NCI-H2227 treated with DMSO at 0.1 percent for 48 hours (cell line): ENCODE measurements around the gene WDR13.
"Not testable (repeated sequence)": the region's sequence is repeated elsewhere in the genome, so short reads cannot be mapped to it uniquely, and the experiment has no call there.

Experiments
- DNase-seq: peaks from one replicate; lab custom pipeline; 2025; lab: John Stamatoyannopoulos, UW

WDR13 gene

GRCh38 chrX:48597353-48598264 lies at the start of gene WDR13:
Gene WDR13, plus strand, starts transcription at chrX:48597492. Its CDS starts 505 bp downstream, at chrX:48597997.
- DNase-seq, result peak; percentile 98

DNA sequence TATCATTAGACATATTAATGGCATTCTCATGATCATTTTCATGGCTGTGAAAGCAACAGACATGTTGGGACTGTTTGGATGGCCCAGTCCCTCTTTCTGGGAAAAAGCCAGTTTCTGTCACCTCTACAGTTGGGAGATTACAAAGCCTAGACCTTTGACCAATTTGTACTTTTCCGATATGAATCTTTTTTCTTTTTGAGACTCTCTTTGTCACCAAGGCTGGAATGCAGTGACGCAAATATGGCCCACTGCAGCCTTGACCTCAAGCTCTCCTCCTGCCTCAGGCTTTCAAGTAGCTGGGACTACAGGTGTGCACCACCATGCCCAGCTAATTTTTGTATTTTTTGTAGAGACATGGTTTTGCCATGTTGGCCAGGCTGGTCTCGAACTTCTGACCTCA lies 48.4 kb upstream of the WDR13 start:
- no peak for DNase-seq

DNA sequence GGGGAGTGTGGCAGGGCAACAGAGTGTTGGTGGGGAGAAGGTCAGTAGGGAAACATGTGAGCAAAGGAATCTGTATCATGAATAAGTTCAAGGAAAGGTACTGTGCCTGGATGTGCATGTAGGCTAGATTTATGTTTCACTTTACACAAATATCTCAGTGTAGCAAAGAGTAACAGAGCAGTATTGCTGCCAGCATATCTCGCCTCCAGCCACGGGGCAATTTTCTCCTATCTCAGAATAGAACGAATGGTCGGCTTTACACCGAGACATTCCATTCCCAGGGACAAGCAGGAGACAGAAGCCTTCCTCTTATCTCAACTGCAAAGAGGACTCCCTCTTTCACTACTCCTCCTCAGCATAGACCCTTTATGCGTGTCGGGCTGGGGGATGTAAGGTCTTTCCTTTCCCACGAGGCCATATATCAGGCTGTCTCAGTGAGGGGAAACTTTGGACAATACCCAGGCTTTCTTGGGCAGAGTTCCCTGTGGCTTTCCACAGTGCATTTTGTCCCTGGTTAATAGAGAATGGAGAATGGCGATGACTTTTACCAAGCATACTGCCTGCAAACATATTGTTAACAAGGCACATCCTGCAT lies 41.5 kb upstream of the WDR13 start:
- not testable (repeated sequence) for DNase-seq

DNA sequence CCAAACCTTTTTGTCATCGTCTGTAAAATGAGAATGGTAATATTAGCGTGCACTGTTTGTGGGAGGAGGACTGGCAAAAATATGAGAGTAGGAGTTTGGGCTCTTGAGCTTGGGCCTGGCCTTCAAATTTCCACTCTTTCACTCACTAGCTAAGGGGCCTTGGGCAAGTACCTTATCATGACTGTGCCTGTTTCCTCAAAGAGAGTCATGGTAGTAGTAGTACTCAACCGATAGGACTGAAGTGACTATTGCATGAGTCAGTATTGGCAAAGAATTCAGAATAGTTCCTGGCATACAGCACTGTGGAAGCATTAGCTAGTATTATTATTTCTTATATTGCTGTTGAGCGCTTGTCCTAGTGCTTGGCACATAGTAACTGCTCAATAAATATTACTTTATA lies 39.0 kb upstream of the WDR13 start:
- DNase-seq, result no peak

DNA sequence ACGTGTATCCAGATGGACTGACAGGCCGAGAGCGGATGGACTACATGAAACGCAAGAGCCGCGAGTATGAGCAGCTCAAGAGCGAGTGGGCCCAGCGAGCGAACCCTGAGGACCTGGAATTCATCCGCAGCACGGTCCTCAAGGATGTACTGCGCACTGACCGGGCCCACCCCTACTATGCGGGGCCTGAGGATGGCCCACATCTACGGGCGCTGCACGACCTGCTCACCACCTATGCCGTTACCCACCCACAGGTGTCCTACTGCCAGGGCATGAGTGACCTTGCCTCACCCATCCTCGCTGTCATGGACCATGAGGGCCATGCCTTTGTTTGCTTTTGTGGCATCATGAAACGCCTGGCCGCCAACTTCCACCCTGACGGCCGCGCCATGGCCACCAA lies 37.7 kb upstream of the WDR13 start:
- DNase-seq, result no peak

- DNase-seq, result no peak
Measured at GRCh38 chrX:48560056-48560455, 37.2 kb upstream of the WDR13 start.

GRCh38 chrX:48560681-48561080 lies 36.6 kb upstream of the WDR13 start:
- DNase-seq, result no peak

DNA sequence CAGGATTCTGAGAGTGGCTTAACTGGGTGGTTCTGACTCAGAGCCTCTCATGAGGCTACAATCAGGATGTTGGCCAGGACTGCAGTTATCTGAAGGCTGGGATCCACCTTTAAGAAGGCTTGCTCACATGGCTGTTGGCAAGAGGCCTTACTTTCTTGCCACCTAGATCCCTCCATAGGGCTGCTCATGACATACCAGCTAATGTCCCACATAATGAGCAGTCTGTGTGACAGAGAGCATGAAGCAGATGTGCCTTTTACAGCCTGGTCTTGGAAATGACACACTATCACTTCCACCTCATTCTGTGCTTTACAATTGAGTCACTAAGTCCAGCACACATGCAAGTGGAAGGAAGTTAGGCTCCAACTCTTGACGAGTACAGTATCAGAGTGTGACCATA lies 27.3 kb upstream of the WDR13 start:
- no peak for DNase-seq

DNA sequence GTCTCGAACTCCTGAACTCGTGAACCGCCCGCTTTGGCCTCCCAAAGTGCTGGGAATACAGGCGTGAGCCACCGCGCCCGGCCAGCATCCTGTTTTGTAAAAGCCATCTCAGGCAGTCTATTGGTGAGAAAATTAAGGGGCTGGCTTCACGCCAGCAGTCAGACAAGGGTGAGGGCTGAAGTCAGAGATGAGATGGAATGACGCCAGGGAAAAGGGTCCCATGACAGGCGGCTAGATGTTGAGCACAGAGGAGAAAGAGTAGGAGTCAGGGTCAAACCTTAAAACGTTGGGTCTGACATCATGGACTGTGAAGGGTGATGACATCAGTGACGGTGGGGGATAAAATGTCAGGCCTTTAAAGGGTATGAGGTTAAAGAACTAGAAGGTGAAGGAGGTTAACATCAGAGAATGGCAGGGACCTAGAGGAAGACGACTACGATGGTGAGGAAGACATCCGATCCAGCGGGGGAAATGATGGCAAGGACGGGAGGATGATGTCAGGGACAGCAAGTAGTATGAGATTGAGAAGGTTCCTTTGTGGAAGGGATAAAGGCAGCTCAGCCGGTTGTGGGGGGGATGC lies 23.5 kb upstream of the WDR13 start:
- DNase-seq, result peak; percentile 97

DNA sequence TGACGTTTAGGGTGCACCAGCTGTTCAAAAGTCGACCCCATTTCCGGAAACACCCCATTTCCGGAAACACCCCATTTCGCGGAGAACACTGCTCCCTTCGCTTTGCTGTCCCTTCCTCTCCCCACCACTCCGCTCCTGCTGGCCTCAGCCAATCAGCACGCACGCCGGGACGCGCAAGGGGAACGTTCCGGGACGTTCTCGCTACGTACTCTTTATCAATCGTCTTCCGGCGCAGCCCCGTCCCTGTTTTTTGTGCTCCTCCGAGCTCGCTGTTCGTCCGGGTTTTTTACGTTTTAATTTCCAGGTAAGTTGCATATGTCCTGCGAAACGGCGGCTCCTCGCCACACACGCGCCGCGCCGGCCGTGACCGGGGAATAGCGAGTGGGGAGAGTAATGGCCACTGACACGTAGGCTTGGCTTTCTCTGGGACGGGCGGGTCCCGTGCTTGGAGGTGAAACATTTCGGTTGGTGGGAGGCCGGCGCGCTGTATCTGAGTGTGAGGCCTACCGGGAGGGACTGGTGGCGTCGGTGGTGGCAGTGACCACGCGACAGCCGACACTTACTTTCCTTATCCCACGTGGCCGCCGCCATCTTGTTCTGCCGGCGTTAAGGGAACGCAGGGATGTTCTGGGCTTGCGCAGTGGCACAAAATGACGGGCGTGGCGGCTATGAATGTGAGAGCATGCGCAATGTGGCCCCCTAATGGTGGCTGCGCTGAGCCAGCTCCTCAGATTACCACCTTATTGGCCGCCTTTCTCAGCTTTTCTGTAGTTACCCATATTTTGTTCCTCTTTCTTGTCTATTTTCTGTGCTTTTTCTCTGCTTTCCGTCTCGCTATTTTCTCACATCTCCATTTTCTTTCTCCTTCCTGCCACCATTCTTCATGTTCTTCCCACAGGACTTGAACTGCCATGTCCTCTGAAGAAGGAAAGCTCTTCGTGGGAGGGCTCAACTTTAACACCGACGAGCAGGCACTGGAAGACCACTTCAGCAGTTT lies 22.7 kb upstream of the WDR13 start, which contains the start of gene RBM3:
Gene RBM3, plus strand, starts transcription at position 215 of the 997 bp plus-strand sequence. Its CDS starts 697 bp downstream, at position 912.
- DNase-seq, result peak; percentile 97

GRCh38 chrX:48575642-48576041 lies 21.6 kb upstream of the WDR13 start:
- no peak for DNase-seq

DNA sequence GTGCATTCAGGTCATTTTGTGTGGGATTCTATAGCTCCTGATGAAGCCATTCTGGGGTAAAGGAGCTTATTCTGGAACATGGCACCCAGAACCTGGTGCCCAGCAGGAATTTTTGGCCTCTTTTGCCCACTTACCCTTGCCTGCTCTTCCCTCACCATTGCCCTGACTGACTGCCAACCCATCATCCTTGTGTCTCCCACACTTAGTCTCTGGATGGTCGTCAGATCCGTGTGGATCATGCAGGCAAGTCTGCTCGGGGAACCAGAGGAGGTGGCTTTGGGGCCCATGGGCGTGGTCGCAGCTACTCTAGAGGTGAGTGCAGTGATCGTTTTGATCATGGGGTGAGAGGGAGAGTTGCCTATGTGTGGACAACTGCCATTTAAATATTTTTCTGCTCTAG lies 21.2 kb upstream of the WDR13 start:
- DNase-seq, result no peak

DNA sequence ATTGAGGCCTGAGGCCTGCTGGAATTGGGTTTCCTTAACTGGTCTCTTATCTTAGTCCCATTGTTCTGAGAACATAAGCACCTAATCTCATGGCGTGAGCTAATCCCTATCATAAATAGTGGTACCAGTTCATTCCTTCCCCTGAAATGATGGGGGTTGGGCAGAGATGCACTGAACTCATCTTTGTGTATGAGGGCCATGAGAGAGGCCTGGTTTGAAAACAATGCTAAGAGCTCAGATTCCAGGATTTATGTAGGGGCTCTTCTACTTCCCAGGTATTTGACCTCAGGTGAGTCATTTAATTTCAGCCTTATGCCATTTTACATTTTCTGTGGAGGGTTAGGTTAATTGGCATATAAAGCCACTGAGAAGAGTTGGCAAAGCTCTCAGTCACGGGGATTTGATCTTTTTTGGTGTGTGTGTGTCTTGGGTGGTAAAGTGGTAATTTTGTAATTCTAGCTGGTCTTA lies 18.6 kb upstream of the WDR13 start:
- DNase-seq, result no peak

- DNase-seq, result no peak
Measured at GRCh38 chrX:48579259-48579658, 18.0 kb upstream of the WDR13 start.

GRCh38 chrX:48580662-48581061 lies 16.6 kb upstream of the WDR13 start:
- no peak for DNase-seq

DNA sequence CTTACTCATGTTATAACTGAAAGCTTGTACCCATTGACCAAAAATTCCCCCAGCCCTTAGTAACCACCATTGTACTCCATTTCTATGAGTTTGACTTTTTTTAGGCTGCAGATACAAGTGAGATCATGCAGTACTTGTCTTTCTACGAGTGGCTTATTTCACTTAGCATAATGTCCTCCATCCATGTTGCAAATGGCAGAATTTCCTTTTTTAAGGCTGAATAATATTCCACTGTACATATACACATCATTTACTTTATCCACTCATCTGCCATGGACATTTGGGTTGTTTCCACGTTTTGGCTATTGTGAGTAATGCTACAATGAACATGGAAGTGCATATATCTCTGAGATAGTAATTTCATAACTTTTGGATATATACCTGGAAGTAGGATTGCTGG lies 12.6 kb upstream of the WDR13 start:
- DNase-seq, result no peak

DNA sequence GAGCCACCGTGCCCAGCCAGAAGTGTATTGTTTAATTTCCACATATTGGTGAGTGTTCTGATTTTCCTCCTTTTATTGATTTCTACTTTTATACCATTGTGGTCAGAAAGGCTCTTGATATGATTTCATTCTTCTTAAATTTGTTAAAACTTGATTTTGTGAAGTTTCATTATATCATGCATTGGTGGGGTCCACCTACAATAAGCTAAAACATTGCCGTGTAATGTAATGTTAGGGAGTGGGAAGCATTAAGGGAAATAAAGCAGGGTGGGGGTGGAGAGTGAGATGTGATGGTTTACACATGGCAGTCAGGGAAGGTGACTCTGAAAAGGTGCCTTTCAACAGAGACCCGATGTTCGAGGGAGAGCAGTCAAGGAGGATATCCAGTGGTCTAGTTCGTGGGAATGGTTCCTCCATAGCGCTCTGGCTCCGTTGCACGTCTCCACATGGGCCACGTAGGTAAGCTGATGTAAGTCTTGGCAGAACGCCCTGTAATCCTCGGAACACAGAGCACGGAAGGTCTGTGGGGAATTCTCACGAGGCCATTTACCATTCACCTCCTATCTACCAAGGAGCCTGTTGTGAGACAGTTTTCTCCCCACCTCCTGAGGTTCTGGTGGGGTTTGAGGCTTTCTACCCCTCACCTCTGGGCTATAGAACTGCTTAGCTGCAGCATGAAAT lies 7.7 kb upstream of the WDR13 start:
- no peak for DNase-seq

- no peak for DNase-seq
Measured at GRCh38 chrX:48590203-48591103, 6.8 kb upstream of the WDR13 start.

- DNase-seq, result no peak
Measured at GRCh38 chrX:48591255-48591791, 6.0 kb upstream of the WDR13 start.

DNA sequence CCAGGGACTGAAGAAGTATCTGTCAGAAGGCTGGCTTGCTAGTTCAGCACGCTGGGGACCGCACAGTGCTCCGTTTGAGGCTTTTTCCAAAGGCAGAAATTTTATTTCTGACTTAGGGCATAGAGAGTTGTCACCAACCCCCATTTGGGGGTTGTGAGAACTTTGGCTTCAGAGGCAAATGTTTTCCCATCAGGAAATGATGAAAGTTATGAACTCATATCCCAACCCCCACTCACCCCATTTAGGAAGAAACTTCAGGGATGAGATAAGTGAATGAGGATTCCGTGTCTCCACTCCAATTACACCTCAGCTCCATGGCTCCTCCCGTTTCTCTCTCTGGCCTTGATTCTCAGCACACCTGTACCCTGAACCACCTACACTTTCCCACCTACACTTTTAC lies 4.3 kb upstream of the WDR13 start:
- no peak for DNase-seq
